ENCODE data around the gene AHNAK2. TPM values are rescaled to one million over a fixed set of nuclear protein-coding genes. Genes with fewer than 3 reads are reported as not detected.

Gene AHNAK2
- total and polyA plus RNA-seq, 2 donors (not counting 1 experiment from before 2014, with no cell fraction given), result not detected

DNA sequence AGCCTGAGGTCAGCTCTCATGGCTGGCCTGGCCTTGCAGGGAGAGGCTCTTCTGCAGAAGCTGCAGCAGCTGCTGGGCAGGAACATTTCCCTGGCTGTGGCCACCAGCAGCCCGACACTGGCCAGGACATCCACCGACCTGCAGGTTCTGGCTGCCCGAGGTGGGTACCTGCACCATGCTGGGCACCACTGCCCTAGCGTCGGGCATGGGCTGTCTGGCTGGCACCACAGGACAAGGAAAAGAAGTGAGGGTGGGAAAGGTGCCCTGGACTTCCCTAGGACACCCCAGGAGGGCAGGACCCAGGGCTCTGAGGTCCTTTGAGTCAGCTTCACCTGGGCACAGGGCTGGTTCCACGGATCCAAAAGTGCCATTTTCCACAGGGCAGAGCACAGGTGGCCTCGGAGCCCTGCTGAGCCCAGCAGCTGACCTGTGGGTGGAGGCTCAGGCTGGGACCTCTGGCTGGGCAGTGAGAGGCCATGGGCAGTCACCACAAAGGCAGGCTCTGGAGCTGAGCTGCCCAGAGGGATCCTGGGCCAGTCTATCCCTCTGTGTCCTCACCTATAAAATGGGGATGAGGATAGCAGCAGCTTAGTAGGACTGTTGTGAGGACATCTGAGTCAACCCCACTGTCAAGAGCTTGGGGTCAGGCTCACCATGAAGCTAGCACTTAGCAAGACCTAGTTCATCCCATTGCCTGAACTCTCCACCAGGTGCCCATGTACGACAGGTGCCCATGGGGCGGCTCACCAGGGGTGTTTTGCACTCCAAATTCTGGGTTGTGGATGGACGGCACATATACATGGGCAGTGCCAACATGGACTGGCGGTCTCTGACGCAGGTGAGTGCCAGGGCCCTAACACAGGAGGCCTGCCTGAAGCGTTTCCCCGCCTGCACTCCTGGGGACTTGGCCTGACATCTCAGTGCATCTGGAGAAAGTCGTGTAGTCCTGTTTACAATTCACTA is 48.6 kb downstream of the AHNAK2 start:
- H3K27me3 ChIP-seq (replicated peaks in 1 of 4; ENCODE audit: control extremely low read depth in 1 of 4, control insufficient read depth in 3 of 4, insufficient read depth in 4 of 4, low read length in 3 of 4), result peaks cover 0 to 6% (median 2%) of the 10 kb centered on the region in 4 experiments
- H3K4me1 ChIP-seq (ENCODE audit: control insufficient read depth in 2 of 2, insufficient read depth in 2 of 2, low read length in 2 of 2), result peaks cover 34 to 54% of the 10 kb centered on the region in 2 donors
- Mint-ChIP-seq H3K4me1 (peaks cover 45% of the 10 kb centered on the region), H3K27me3 (peaks cover 2% of the 10 kb centered on the region), H3K27ac (peak overlapping the region; percentile 20), H3K4me3 (no peak overlapping the region), H3K9me3 (ENCODE audit: insufficient read depth) (no peaks in the 10 kb centered on the region)
- no peak overlapping the region for H3K4me3 ChIP-seq (ENCODE audit: control extremely low read depth in 1 of 5, extremely low read depth in 1 of 5, insufficient read depth in 1 of 5, low read depth in 2 of 5, low read length in 4 of 5)
- H3K27ac ChIP-seq (ENCODE audit: low read length in 2 of 2), result no peak overlapping the region
- peaks cover 34% of the 10 kb centered on the region for H4K20me1 ChIP-seq (ENCODE audit: control insufficient read depth, insufficient read depth, low read length, poor library complexity, severe bottlenecking)
- 93% methylated on average over 14 of the region's 15 CpGs for WGBS (ENCODE audit: insufficient coverage)
- ATAC-seq (ENCODE audit: low read depth) (no peak), DNase-seq (peak; percentile 8)
- no peak overlapping the region for H3K9ac ChIP-seq (ENCODE audit: low read length)
- ChIA-PET POLR2A (interaction anchor here (0.5 to 0.6 kb wide), 2 partner anchors 52 to 281 kb away, joined by 3 to 5 read pairs; no protein-coding TSS in a partner anchor), CTCF (interaction anchor here (0.7 to 1.5 kb wide), 3 partner anchors 35 to 73 kb away, joined by 3 to 4 read pairs (median 3); no protein-coding TSS in a partner anchor)
- no peaks in the 10 kb centered on the region for H3K9me3 ChIP-seq (ENCODE audit: control extremely low read depth in 1 of 3, control insufficient read depth in 2 of 3, insufficient read depth in 1 of 3, low read length in 2 of 3)
- no peak overlapping the region for H3K4me2 ChIP-seq (replicated peaks; ENCODE audit: low read depth, low read length, poor library complexity, severe bottlenecking)
- H2AFZ ChIP-seq (ENCODE audit: insufficient read depth, low read depth, low read length, poor library complexity, severe bottlenecking), result no peak overlapping the region
- intact Hi-C loops (cut with micrococcal nuclease), result no loop called here
- H3K79me2 ChIP-seq (ENCODE audit: control insufficient read depth, insufficient read depth, low read length), result peaks cover 42% of the 10 kb centered on the region
- peaks cover 0 to 35% of the 10 kb centered on the region in 2 experiments for H3K36me3 ChIP-seq (replicated peaks in 1 of 2; ENCODE audit: control extremely low read depth in 1 of 2, control insufficient read depth in 1 of 2, extremely low read depth in 1 of 2, insufficient read depth in 2 of 2, low read length in 1 of 2)
- TF ChIP-seq, protein P1, sequence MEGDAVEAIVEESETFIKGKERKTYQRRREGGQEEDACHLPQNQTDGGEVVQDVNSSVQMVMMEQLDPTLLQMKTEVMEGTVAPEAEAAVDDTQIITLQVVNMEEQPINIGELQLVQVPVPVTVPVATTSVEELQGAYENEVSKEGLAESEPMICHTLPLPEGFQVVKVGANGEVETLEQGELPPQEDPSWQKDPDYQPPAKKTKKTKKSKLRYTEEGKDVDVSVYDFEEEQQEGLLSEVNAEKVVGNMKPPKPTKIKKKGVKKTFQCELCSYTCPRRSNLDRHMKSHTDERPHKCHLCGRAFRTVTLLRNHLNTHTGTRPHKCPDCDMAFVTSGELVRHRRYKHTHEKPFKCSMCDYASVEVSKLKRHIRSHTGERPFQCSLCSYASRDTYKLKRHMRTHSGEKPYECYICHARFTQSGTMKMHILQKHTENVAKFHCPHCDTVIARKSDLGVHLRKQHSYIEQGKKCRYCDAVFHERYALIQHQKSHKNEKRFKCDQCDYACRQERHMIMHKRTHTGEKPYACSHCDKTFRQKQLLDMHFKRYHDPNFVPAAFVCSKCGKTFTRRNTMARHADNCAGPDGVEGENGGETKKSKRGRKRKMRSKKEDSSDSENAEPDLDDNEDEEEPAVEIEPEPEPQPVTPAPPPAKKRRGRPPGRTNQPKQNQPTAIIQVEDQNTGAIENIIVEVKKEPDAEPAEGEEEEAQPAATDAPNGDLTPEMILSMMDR (IDR thresholded peaks at IDR 0.05), result no peak
- TF ChIP-seq EZH2 (IDR thresholded peaks at IDR 0.05; ENCODE audit: borderline replicate concordance, insufficient read depth, low read depth, low read length, poor library complexity, severe bottlenecking), result no peak
